GM19372 (cell line): ENCODE results near the gene IRAK2.

Source experiments
- ATAC-seq: cut with Tn5 transposase; IDR thresholded peaks from one replicate; pipeline ENCODE4 v1.9.1; 2021; ENCODE audit warnings: mild to moderate bottlenecking, low read depth, moderate library complexity; ENCODE audit not compliant: unreplicated experiment

The IRAK2 gene

GRCh38 chr3:10187290-10187876 lies 22.7 kb downstream of the IRAK2 start:
- ATAC-seq, result no peak

GRCh38 chr3:10187944-10188343 lies 23.2 kb downstream of the IRAK2 start:
- ATAC-seq, result no peak

GRCh38 chr3:10188804-10189556 lies 24.3 kb downstream of the IRAK2 start:
- no peak for ATAC-seq

GRCh38 chr3:10189557-10190354 lies 25.0 kb downstream of the IRAK2 start:
- no peak for ATAC-seq

GRCh38 chr3:10192953-10193691 lies 28.4 kb downstream of the IRAK2 start:
- ATAC-seq, result no peak

GRCh38 chr3:10193692-10194327 lies 29.1 kb downstream of the IRAK2 start:
- ATAC-seq, result no peak

GRCh38 chr3:10194328-10195071 lies 29.8 kb downstream of the IRAK2 start:
- no peak for ATAC-seq

- no peak for ATAC-seq
These were observed 30.8 kb downstream of the IRAK2 start for GRCh38 chr3:10195366-10196089.

GRCh38 chr3:10196389-10197052 lies 31.8 kb downstream of the IRAK2 start:
- ATAC-seq, result no peak

GRCh38 chr3:10198226-10198625 lies 33.5 kb downstream of the IRAK2 start:
- no peak for ATAC-seq

GRCh38 chr3:10198761-10199649 lies 34.3 kb downstream of the IRAK2 start:
- peak; percentile 72 for ATAC-seq

GRCh38 chr3:10204921-10205320 lies 40.2 kb downstream of the IRAK2 start:
- ATAC-seq, result no peak

GRCh38 chr3:10205451-10206165 lies 40.9 kb downstream of the IRAK2 start:
- no peak for ATAC-seq

GRCh38 chr3:10206166-10206511 lies 41.4 kb downstream of the IRAK2 start:
- no peak for ATAC-seq

- ATAC-seq, result no peak
These were observed 48.6 kb downstream of the IRAK2 start for GRCh38 chr3:10213156-10213792.

- no peak for ATAC-seq
These were observed 51.1 kb downstream of the IRAK2 start for GRCh38 chr3:10215578-10216368.
